Measurements from ENCODE around the gene ZNF804B.

DNA sequence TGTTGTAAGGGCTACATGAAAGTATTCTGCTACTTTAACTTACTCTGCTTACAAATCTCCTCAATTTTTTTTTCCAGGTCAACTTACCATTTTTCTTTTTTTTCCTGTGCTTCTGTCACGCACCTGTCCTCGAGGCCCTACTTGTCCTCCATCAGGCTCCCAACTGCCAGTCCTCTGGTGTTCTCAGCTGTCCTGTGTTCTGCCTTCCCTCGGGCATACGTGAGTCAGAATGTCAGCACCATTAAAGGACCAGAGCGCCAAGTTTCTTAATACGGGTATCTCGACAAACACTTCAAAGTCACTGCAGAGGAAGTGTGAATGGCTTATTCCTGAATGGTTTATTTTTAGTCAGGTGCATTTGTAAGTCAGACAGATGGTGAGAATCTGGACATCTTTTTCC lies 36.1 kb downstream of the ZNF804B start, which contains the start of gene TEX47:
- TF ChIP-seq, protein P1, sequence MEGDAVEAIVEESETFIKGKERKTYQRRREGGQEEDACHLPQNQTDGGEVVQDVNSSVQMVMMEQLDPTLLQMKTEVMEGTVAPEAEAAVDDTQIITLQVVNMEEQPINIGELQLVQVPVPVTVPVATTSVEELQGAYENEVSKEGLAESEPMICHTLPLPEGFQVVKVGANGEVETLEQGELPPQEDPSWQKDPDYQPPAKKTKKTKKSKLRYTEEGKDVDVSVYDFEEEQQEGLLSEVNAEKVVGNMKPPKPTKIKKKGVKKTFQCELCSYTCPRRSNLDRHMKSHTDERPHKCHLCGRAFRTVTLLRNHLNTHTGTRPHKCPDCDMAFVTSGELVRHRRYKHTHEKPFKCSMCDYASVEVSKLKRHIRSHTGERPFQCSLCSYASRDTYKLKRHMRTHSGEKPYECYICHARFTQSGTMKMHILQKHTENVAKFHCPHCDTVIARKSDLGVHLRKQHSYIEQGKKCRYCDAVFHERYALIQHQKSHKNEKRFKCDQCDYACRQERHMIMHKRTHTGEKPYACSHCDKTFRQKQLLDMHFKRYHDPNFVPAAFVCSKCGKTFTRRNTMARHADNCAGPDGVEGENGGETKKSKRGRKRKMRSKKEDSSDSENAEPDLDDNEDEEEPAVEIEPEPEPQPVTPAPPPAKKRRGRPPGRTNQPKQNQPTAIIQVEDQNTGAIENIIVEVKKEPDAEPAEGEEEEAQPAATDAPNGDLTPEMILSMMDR (conservative IDR thresholded peaks at IDR 0.05; ENCODE audit: low read depth, low read length): no peak
- no peak for TF ChIP-seq EZH2phosphoT487 (IDR thresholded peaks at IDR 0.05; ENCODE audit: borderline replicate concordance, low read length)
